Posterior cingulate gyrus (tissue), 11 donors: Measurements from ENCODE around the gene CORO2B.

ENCODE experiments used
- DNase-seq, 10 donors: peaks; one replicate each; pipeline versions ENCODE4 v3.0.0 to v3.0.0-alpha.2; 2020 to 2021; ENCODE audit warnings: mixed read lengths in 3 of 10
- intact Hi-C: fragments of 100-400 bp; cut with DNase I; formaldehyde crosslinking; loops from one replicate; pipeline ENCODE4 v1.15.1; 2023

The CORO2B gene

DNA sequence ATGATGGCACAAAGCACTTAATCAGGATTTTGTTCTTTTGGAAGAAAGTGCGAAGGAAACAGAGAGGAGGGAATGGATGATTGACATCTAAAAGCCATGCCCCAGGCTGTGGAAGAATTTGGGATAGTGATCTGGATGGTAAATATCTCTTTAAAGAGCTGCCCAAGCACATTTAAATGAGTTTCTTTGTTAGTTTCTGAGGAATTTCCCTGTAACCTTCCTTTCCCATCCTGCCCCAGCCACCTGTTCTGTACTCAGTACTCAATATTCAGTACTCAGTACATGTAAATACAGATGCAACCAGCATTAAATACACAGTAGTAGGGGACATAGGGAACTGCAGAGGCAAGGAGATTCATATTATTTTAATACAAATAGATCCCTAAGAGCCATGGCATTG is 7.8 kb upstream of the CORO2B start:
- intact Hi-C loops = no loop called here
- DNase-seq = no peak

DNA sequence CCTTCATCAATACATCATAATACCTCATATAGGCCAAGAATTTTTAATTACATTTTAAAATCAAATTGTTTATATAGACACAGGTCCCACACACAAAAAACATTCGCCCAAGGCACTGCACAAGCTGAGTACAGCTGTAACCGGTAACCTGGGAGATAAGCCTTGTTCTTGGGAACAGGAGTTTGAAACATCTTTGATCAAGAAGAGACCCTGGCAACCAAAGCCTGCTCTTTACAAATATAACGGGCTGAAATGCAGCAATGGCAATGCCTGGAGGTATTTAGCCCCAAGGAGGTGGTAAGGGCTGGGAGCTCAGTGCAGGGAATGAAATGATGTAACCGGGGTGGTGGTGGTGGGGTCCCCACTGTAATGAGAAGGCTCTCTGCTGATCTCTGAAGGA is 7.2 kb upstream of the CORO2B start:
- no peak for DNase-seq
- intact Hi-C loops = no loop called here

DNA sequence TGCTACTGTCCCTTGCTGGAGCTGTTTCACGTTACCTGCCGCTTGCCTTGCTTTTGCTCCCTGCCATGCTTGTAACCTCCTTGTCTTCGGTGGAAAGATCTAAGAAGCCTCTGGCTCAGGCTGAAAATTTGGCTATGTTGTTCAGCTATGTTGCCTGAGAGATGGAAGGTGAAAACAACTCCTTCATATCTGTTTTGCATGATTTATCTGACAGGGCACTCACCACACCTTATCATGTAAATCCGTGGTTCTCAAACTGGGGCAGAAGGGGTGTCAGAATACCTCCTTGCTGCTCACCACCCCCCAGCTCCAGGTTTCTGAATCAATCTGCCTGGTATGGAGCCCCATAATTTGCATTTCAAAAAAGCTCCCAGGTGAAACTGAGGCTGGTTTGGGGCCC is 6.5 kb upstream of the CORO2B start:
- DNase-seq = no peak
- intact Hi-C loops = no loop called here

DNA sequence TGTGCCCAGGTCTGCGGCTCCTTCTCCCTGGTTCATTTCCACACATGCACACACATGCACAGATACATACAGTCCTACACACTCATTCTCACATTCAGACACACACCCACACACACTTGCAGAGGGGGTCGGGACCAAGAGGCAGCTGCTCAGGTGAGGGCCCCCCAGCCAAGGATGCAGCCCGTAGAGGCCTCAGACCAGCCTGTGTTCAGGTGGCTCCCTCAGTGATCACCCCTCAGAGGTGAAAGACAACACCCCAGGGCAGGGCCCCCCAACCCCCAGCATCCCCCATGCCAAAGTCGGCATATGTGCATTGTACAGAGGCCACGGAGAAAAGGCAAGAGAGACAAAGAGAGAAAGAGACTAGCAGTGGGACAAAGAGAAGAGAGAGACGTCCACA is 5.9 kb upstream of the CORO2B start:
- intact Hi-C loops = no loop called here
- DNase-seq = no peak

DNA sequence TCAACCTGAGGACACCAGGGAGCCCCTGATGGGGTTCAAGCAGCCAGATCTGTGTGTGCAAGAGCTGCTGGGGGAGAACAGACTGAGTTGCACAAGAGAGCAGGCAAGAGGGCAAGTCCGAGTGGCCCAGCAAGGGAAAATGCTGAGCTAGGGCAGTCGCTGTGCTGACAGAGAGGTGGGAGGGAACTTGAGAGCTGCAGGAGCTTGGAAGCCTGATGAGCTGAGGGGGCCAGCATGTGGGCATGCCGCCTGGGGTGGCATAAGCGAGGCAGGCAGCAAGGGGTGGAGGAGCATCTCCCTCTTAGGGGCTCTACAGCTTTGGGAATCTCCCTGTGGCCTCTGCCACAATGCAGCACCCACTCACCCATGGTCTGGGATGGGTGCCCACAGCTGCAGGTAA is 4.7 kb upstream of the CORO2B start:
- intact Hi-C loops = no loop called here
- DNase-seq = peak in 1 of 10 donors; percentile 81

DNA sequence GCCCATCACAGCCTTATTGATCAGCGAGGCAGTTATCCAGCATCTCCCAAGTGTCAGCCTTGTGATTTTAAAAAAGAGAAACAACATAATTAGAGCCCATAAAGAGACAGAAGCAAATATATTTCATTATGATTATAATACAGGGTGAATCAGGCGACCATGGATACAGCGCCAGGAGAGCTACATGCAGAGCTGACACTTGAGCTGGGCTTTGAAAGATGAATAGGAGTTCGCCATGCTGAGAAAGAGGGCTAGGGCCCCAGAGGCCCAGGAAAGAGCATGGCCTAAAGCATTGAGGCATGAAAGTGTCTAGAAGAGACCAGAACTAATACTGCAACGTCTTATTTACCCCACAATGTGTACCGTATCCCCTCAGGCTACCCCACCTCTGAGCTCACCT is 4.2 kb upstream of the CORO2B start:
- intact Hi-C loops = no loop called here

DNA sequence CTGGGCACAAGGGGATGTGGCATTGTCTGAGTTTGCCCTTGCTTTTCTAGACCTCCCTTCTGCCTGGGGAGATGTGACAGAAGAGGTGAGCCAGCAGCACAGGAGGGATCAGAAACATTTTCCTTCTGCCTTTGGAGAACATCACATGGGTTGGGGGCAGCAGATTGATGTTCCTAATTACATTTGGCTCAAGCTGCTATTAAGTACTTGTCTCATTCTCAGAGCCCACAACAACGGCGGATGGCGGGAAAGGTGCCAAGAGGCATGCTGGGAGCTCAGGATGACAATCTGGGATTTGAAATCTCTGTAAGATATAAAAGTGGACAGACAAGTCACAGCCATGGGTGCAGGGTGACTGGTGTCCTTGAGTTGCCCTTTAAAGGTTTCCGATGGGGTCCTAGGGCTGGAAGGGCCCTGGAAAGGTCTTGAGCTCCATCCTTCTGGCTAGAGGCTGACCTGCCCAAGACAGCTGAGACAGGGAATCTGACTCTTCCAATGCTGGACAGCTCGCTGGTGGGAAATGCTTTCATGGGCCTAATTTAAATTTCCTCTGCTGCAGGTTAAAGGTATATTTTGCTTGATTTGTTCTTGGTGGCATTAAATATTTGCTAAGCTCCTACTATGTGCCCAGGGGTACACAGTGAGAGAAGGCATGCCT is 2.4 kb upstream of the CORO2B start:
- intact Hi-C loops = no loop called here
- peak in 1 of 10 donors; percentile 59 for DNase-seq

More for the DNA sequence above, 4.2 kb upstream of the CORO2B start:
- peak in 1 of 10 donors; percentile 38 for DNase-seq

DNA sequence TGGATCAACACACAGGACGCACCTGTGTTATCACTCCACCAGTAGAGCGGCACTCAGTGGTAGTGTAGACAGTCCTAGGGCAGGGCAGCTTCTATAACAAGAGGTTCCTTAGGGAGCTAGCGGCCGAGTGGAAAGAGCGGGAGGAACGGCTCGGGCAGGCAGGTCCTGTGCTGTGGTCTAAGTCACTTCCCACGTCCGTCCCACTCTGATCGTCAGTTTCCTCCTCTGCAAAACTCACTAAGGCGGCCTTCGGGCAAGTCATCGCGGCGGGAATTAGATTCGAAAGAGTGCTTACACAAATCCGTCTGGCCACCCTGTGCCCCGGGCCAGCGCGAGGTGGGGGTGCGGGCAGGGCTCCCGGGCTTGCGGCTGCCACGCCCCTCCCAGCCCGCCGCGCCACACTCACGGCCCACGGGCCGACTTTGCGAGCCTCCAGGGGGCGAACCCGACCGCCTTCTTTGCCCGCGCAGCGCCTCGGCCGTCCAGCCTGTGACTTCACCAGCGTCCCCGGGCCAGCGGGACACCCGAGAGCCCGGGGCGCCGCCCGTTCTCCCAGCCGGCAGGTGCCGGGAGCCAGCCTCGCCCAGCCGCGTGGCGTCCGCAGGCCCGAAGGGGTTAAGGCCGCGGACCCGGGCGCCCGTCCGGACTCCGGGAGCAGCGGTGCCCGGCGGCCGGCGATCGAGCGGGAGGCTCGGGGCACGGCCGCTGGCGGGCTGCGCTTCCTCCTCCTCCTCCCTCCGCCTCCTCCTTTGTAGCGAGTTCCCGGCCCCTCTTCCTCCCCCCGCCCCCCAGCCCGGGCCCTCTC is 416 bp upstream of the CORO2B start:
- intact Hi-C loops = loop anchor here (1.0 to 2.0 kb wide), 2 partner anchors 56 to 96 kb away; no protein-coding TSS in a partner anchor
- peak; percentile 69 to 97 (median 82) for DNase-seq

DNA sequence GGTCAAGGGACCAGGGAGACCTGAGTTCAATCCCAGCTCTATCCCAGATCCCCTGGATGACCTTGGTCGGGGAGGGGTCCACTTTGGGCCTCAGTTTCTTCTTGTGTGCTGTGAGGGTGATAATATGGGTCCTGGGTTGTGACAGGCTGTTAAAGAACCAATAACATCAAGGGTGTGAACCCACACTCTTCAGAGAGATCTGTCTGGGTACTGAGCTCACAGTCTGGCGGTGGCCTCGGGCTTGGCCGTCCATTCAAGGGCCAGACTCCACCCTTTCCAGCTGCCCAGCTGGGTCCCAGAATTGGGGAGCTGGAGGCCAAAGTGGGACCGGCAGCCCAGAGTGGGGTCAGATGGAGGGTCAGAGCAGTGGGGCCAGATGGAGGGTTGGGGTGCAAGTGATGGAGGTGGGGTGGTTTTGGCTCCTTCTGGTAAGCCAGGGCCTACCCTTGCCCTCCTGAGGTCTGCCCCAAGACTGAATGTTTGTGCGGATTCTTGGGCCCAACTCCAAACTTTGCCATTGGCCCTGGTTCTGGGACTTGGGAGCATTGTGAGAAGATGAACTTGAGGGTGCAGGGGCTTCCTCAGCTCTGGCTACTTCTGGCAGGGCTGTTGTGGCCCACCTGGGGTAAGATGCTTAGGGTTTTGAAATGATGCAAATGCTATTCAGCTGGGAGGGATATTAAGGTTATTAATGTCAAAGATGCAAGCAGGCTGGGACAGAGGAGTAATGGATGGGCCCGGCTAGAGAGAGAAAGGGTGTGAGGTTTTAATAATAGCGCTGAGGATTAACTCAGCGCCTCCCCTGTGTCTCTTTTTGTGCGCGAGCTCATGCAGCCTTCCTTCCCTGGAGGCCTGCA is 1.5 kb downstream of the CORO2B start:
- DNase-seq = peak in 1 of 10 donors; percentile 87
- intact Hi-C loops = no loop called here

DNA sequence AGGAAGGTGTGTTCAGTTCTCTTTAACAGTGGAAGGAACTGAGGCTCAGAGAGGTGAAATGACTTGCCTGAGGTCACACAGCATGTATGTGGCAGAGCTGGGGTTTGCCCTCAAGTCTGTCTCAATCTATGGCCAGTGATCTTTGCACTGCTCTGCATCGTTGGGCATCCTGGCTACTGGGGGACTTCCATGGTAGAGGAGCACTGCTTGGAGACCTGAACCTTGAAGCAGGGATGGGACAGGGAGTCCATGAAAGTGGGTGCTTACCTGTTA is 2.0 kb downstream of the CORO2B start:
- intact Hi-C loops = no loop called here
- no peak for DNase-seq

DNA sequence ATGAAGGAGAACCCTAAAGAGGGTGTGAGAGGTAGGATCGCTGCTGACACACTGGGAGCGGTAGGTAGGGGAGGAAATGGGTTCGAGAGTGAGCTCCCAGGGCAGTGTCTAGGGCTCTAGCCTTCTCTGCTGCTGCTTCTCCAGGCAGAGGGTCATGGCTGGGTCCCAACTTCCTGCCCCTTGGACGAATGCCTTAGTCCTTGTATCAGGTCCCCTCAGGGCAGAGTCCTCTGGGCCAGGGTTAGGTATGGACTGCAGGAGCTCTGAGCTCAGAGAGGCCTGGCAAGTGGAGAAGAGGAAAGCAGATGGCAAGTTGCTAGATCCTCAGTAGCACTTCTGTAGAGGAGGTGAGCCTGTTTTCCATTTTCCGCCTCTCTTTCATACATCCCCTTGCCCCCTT is 2.9 kb downstream of the CORO2B start:
- intact Hi-C loops = no loop called here
- peak in 3 of 10 donors; percentile 15 to 65 (median 50) for DNase-seq

DNA sequence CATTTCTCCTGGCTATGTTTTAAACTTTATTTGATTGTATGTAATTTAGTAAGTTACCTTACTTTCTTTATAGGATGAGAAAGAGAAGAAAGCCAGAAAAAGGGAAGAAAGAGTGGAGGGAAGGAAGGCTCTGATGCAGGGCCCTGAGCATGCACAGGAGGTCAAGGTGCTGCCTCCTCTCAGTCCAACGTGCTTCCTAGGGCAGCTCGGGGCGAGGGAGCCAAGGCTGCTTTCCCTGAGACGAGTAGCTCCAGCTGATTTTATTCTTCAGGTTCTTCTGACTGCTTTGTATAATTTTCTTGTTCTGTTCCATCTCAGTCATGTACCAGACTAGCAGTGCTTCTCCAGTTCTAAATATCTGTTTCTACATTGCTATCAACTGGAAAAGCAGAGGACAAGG is 3.4 kb downstream of the CORO2B start:
- intact Hi-C loops = no loop called here
- DNase-seq = peak in 2 of 10 donors; percentile 17 to 72

DNA sequence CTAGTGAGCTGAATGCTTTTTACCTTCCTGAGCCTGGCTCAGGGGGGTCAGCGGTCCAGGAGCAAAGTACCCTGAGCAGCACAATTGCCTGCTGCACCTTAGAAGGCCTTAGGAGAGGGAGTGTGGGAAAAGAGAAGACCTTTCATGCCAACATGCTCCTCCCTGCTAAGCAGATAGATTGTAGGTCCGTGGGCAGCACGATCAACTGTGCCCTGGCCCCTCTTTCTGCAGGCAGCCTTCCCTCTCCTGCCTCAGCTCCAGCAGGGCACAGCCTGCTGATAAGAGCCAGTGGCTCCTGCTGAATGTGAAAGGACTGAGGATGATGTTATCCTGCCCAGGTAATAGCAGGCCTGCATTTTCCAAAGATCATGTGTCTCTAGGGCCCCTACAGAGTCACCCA is 4.1 kb downstream of the CORO2B start:
- peak in 3 of 10 donors; percentile 14 to 66 (median 61) for DNase-seq
- intact Hi-C loops = no loop called here

DNA sequence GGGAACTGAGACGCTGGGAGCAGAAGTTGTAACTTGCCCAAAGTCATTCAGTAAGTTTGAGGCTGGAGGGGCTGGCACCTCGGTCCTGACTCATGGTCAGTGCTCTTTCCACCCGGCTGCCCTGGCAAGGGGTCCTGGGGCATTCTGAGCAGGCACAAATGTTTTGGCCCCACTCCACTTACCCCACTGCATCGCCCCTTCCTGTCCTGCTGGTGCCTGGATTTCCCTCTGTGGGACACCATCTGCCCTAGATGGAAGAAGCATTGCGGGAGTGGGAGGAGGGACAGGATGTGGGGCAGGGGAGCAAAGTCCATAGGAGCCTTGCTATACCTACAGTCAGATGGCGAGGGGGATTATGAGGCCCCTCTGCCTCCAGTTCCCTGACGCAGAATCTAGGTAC is 4.5 kb downstream of the CORO2B start:
- DNase-seq = peak in 3 of 10 donors; percentile 14 to 61 (median 60)
- intact Hi-C loops = no loop called here

DNA sequence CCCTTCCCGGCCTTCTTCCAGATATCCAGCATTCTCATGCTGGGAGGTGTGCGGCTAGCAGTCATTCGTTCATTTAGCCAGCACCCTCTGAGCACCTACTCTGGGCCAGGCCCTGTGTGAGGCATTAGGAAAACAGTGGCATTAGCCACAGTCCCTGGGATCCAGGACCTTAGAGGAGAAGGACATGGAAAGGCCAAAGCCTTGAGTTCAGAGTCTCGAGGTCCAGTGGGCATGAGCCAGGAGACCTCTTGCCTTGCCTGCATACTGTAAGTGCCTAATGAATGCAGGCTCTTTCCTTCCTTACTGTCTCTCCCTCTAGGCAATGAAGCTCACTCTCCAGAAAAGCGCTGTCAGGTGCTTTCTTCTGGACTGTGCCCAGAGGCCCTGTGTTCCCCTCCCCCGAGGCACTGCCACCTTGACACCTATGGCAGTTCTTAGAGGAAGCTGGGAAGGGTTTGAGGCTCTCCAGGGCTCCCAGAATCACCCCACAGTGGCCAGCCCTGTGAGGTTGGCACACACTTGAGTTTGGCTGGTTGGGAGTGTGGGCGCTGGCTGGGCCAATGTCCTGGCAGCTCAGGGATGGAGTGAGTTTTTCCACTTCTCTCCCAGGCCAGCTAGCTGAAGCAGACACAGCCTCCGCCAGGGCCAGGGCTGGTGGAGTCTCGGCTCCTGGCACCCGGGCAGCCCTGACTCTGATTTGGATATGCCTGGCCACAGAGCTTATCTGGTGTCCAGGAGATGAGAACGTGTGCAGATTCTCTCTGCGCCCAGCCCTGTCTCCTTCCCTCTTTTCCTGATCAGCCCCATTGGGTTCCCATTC is 5.4 kb downstream of the CORO2B start:
- DNase-seq = peak in 2 of 10 donors; percentile 16 to 89
- intact Hi-C loops = no loop called here

DNA sequence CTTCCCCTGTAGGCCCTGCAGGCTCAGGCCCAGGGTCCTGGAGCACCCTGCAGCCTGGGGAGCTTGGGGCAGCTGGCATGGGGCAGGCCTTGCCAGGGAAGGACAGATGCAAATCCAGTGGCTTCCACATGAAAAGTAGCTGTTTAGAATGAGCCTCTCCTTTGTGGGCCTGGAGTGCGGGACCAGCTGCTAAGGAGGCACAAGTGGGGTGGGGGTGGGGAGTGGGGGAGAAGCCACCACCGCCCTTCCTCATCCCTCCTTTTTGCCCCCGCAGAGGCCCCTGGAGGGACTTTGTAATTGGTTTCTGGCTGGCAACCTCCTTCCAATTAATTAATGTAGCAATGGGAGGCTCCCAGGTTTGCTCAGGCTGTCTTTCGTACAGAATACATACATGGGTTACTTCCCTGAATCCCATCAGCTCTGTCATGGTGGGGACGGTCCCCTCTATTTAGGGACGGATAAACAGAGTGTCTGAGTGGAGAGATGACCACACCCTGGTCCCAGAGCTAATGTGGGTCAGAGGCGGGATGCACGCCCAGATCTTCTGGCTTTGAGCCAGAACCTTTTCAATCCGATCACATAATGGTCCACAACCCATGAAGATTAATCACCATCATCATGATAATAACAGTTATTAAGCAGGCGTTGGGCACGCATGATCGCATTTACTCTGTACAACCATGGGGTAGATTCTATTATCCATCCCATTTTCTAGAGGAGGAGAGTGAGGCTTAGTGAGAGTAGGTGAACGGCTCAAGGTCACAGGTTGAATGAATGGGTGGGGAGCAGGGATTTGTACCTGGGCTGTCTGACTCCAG is 6.2 kb downstream of the CORO2B start:
- DNase-seq = peak in 2 of 10 donors; percentile 18 to 89
- intact Hi-C loops = loop anchor here (5.0 kb wide), 1 partner anchor 37 kb away; no protein-coding TSS in a partner anchor

DNA sequence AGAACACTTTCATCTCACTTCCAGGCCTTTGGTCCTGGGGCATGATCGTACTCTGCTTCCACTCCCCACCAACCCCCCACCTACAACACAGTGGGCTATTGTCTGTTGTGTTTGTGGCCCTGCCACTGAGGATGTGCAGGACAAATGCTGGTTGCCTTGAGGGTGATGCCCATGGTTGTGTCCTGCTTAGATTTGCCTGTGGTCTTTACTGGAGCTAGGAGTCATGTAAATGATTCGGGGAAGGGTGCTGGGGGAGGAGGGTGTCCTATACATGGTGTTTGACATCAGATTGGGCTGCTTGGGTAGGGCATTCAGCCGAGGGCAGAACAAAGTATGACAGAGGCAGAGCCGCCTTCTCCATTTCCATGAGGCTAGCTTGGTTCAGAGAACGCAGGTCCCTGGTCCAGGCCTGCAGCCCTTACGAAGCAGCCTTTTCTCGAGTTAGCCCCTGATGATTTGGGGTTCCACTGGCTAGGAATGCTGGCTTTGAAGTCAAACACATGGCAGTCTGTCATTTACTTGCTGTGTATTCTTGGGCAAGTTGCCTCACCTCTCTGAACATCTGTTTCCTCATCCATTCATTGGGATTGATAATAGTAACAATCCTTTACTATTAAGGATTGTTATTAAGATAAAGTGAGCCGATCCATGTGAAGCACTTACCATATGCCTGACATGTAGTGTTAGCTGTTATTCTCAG is 6.9 kb downstream of the CORO2B start:
- peak in 3 of 10 donors; percentile 65 to 92 (median 67) for DNase-seq
- intact Hi-C loops = loop anchor here (5.0 kb wide), 1 partner anchor 37 kb away; no protein-coding TSS in a partner anchor

DNA sequence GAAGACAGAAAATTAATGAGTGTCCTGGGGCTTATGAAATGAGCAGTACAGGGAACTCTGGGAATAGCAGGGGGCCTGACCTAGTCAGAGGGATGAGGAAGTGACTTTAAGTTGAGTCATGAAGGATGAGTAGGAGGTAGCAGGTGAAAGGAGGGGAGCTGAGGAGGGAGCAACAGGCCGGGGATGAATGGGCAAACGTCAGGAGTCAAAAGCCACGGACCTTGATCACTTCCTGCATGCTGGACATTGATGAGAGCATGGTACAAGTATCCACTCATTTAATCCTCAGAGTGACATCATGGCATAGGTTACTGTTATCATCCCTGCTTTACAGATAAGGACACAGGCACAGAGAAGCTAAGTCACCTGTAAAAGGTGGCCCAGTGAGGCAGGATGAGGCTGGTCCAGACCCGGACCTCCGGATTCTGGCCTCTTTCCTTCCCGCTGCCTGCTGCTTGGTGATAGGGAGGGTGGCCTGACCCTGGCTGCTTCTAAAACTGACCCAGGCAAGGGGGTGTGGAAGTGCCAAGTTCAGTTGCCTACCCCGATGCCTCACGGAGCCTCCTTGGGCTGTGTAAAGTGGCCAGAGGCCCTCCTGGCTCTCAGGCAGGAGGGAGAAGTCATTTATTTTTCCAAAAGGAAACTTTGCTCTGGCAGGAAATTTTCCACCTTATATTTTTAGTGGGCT is 7.6 kb downstream of the CORO2B start:
- intact Hi-C loops = loop anchor here (5.0 kb wide), 1 partner anchor 36 kb away; no protein-coding TSS in a partner anchor
- DNase-seq = peak in 2 of 10 donors; percentile 12 to 71
